Putamen (tissue), 1 donor: ENCODE measurements around the gene DNAL4.

Source experiments
- DNase-seq: peaks from one replicate; pipeline ENCODE4 v3.0.0-alpha.2; 2016; ENCODE audit warnings: low spot score

DNAL4 gene

DNA sequence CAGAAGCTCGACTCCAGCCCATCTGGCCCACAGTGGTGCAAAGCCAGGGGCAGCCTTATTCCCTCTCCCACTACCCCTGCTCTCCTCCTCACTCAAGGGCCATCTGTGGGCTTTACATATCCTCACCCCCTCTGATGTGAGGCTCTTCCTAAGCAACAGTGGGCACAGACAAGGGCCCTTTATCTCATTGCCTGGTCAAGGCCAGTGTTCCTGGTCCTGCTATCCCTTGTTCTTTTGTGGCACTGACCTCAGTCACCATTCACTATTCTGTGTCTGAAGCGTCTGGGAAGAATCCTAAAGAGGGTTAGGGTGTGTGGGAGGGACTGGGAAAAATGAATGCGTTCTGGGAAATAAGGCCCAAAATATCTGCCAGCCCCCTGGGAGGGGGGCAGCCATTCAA lies 7.3 kb downstream of the DNAL4 start:
- DNase-seq: no peak

DNA sequence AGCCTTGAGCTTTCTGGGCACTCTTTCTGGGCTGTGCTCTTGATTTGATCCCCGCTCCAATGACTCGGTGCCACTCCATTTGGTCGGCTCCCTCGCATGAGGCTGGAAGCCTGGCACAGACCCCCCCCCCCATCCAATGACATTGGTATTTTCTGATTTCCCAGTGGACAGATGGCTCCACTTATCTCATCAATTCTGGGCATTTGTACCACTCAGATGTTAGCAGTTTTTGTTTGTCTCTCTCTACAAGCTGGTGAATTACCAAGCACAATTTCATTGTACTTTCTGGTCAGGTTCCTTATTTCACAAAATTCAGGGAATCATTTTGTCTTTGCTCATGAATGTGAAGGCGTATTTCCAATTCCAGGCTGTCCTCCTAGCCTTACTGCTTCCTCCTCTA lies 9.1 kb downstream of the DNAL4 start:
- DNase-seq: no peak

DNA sequence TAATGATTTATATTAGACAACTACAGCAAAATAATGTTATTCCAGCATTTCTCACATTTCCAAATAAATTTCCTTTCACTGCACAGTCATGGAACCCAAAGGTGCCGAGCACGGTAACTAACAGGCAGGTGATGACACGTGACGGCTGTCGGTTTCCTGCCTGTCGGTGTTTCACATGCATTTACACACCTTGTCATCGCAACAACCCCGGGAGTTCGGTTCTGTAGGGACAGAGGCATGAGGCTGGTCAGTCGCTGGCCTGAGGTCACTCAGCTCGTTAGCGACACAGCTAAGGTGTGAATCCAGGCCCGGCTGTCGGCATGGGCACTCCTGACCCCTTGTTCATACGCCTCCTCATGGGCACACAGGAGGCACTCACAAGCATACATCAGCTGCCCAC lies 9.9 kb downstream of the DNAL4 start:
- no peak for DNase-seq

DNA sequence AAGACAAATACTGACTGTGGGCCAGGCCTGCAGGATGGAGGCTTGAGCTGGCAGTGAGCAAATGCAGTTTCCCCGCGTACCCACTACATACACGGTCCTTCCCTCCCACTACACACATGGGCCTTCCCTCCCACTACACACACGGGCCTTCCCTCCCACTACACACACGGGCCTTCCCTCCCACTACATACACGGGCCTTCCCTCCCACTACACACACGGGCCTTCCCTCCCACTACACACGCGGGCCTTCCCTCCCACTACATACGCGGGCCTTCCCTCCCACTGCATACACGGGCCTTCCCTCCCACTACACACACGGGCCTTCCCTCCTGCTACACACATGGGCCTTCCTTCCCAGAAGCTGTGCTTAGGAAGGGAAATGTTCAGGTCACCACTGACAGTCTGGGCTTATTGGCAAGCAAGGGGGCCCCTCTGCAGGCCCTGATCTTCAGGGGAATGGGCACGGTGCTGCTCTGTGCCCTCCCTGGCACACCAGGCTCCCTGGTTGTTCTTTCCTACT lies 10.8 kb downstream of the DNAL4 start:
- no peak for DNase-seq

DNA sequence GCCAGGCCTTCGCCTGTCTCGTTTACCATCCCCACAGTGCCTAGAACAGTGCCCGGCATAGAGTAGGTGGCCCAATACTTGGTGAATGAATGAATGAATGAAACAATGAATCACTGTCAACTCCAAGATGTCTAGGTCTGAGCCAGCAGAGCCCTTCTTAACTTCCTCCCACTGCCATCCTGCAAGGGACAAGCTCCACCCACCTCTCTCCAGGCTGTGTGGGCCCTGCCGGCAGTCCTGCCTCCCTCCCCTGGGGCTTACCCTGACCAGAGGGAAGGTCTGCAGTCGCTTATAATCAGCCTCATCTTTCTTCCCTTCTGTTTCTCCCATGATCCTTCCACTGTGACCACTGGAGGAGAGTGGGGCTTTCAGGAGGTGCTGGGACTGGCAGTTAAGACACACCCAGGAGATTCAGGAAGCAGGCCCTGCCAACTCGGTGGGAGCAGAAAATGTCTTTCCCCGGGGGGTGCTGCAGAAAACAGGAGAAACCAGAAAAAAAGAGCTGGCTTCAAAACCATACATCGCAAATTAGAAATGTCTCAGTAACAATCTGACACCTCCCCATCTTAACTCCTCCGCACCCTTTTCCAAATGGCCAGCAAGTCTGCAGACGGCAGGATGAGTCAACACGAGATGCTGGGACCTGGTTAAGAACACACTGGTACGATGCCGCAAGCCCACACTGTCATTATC lies 11.4 kb downstream of the DNAL4 start:
- DNase-seq: no peak

DNA sequence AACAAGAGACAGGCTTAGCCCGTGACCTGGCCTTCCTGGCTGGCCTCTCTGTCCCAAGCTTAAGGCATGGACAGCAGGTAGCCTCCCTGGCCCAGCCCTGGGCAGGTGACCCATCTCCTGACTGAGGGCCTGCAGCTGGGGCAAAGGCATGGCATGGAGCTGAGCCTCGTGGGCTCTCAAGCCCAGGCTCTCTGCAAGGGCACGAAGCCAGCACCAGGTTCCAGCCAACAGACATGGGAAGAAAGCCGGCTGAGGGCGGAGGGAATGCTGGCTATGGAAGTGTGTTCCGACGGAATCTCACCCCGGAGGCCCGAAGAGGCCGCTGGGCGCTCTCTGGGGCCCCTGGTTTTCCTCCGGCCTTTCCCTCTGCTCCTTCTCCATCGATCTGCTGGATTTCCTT lies 12.9 kb downstream of the DNAL4 start:
- DNase-seq: no peak

DNA sequence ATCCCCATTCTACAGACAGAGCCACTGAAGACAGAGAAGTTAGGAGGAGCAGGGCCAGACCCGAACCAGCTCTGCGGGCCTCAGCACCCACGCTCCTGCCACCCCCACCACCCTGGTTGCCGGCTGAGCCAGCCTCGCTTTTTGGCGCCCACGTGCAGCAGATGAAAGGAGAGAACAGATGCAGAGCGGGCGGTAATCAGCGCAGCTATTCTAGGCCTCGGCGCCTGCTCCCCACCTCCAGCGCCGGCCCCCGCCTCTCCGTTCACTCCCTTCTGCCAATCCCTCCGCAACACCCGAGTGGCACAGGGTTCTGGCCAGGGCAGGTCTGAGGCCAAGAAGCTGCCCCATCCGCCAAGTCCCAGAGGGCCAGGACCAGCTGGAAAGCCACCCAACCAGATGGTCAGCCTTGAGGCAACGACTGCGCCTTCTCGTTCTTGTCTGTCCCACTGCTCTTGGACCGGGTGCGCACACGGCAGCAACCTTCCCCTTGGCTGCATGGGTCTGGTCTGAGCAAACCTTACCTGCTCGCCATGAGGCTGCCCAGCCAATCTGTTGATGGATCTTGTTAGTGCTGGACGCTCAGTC lies 16.8 kb downstream of the DNAL4 start:
- no peak for DNase-seq

DNA sequence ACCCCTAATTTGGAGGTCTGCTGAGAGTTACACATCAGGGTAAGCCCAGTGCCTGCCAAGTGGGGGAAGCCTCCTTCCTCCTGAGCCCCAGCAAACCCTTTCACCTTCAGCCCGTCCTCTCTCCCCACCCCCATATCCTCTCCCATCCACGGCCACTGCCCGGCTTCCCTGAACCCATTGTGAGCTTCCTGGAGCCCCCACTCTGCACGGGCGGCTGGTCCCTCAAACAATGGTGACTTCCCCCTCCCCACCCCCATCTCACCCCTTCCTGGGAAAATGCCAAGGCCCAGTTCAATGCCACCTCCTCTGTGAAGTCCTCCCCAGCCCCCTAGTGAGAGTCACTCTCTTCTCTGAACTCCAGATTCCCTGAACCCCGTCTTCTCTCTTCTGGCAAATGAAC lies 17.9 kb downstream of the DNAL4 start:
- no peak for DNase-seq

DNA sequence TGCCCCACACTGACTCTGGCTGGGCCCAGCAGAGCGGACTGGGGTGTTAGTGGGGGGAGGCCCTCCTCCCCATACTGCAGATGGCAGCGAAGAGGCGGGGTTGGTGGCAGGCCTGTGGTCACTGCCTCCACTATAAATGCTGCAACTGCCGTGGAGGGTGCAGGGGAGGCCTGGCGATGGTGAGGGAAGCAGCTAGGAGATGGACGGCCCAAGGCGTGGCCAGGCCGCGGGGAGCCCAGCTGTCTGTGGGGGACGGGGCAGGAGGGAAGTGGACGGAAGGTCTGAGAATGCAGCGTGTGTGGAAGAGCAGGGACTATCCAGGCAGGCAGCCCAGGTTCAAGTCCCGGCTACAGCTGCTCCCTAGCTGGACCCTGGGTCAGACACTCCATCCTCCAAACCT lies 18.3 kb downstream of the DNAL4 start:
- DNase-seq: no peak

DNA sequence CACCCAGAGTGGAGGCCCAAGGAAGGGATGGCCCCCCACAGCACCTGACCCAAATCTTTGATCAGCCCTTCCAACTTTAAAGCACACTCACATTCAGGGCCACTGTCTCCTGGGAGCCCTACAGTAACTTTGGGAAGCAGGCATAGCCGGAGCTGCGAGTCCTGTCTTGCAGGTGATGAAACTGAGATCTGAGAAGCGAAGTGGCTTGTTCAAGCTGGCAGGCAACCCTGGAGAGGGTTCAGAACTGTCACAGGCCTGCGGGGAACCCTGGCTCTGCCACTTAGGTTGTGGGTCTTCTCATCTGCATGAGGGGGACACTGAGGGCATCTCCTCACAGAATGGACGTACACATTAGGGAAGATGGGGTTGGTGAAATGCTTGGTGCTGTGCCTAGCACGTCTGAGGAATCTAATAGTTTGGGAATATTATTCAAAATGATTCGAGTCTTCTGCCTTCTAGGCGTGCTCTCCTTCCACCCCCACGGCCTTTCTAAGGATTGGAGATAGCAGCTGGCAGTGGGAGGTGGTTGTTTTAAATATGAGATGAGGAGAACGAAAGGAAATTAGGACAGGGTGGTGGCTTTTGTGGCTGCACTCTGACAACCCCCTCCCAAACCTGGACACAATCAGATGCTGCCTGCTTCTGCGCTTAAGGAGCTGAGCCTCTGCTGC lies 19.3 kb downstream of the DNAL4 start:
- peak; percentile 68 for DNase-seq

DNA sequence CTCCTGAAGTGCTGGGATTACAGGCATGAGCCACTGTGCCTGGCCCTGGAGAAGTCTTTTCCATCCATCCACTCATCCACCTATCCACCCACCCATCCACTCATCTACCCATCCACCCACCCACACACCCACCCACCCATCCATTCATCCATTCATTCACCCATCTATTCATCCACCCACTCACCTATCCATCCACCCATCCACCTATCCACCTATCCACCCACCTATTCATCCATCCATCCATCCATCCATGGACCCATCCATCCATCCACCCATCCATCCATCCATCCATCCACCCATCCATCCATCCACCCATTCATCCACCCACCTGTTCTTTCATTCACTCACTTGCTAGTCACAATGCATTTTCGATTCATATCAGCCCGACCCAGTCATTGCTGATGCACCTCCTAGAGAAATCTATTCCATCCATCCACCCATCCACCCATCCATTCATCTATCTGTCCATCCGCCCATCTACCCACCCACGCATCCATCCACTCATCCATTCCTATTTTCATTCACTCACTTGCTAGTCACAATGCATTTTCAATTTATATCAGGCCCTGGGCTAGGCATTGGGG lies 20.5 kb downstream of the DNAL4 start:
- no peak for DNase-seq

DNA sequence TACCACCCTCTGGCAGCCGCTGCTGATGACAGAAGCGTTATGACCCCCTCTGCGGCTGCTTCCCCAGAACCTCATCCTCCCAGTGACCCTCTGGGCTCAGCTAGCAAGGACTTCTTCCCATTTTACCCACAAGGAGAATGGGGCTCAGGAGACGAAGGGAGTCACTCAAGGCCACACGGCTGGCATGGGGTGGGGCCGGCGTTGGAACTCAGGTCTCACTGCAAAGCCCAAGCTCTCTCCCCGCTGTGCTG lies 21.4 kb downstream of the DNAL4 start:
- no peak for DNase-seq

DNA sequence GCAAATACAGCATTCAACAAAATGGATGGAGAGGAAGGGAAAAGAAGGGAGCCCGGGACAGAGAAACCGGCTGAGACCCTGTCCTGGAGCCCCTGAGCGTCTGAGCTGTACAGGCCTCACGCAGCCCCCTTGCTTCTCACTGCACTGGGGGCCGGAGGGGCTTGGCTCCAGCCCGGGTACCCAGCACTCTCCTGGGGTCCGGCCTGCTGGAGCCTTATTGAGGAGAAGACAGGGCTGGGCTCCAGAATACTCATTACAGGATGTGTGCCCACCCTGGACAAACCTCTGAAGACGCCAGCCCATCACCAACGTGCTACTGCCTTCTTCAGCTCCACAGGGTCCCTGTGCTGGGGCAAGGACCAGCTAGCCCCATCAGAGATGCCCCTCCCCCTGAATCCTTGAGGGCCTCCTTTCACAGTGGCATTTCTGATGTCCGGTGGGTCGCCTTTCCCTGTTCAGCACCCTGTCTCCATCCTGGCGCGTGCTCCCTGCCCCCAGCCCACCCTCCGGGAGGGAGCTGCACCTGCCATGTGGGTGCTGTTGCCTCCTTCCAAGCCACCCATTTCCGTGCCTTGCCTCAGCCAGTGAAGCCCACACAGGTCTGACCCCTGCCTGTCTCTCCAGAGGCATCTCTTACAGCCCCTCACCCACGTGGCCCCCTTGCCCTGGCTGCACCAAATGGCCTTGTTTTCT lies 23.5 kb downstream of the DNAL4 start:
- DNase-seq: no peak

DNA sequence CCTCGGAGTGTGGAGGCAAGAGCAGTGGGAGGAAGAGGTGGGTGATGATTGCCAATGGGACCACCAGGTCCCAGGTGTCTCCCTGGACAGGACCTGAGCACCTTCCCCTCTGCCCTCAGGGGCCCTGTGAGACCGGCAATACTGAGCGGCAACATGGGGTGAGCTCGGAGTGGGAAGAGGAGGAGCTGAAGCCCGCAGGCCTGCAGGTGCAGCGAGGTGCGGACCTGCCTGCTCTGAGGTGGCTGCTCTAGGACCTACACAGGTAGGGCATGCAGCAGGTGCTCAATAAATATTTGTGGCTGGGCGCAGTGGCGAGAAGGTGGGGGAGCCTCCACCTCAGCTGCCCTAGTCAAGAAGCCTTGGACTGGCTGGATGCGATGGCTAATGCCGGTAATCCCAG lies 25.9 kb downstream of the DNAL4 start:
- DNase-seq: no peak

DNA sequence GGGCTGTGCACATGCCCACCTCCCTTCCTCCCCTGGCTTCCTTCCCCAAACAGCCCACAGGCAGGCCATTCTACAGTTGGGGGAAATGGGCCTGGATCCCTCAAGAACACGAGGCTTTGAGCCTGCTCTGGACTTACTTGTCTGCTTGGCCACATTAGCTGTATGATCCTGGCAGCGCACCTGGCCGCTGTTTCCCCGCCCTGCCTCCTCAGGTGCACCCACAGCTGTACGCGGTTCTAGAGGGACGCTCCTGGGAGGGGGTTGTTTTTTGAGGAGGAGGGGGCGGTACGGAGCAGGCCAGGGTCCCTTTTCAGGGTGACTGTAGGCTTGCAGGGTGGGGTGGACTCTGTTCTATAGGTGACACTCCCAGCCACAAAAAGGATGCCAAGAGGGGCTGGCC lies 26.6 kb downstream of the DNAL4 start:
- no peak for DNase-seq

DNA sequence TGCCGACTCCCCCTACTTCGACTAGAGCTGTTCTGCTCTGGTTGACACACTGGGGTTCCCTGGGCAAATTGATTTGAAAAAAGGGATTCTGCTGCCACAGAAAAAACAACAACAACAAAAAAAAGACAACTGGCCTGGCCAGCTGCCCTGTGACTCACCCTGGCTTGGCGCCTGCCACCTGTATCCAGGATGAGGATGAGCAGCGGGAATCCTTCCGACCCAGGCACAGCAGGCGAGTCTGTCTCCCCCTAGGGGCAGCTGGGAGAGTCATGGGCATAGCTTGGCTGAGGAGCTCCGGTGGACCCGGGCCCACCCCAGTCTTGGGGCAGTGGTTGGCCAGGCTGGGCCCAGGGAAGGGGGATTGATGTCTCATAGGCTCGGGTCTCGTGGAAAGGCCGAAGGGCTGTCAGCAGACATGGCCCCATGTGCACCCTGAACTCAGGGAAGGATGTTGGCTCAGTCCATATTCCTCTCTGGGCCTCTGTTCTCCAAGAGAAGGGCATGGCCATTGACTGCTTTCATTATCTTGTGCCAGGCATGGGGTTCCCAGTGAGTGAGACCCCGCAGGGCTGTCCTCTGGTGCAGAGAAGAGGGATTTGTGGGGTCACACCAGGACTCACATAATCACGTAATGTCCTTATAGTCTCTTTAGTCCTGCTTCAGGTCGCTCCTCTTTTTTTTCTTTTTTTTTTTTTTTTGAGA lies 27.7 kb downstream of the DNAL4 start:
- peak; percentile 70 for DNase-seq

DNA sequence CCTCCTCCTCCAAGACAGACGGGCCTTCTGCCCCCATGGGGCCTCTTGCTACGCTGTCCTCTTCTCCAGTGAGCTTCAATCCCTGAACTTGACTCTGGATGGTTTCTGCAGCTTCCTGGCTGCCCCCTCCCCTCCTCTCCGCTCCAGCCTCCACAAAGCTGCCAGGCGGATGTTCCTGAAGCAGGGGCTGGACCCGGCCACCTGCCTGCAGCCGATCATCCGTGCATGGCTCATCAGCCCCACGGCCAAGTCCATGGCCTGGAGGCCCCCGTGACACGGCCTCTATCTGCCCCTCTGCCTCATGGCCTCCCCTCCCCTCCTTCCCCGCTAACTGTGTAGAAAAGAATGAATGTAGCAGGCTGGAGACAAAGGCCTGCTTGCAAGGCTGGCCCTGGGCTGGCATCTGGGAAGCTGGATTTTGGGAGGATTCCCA lies 31.4 kb downstream of the DNAL4 start:
- no peak for DNase-seq

DNA sequence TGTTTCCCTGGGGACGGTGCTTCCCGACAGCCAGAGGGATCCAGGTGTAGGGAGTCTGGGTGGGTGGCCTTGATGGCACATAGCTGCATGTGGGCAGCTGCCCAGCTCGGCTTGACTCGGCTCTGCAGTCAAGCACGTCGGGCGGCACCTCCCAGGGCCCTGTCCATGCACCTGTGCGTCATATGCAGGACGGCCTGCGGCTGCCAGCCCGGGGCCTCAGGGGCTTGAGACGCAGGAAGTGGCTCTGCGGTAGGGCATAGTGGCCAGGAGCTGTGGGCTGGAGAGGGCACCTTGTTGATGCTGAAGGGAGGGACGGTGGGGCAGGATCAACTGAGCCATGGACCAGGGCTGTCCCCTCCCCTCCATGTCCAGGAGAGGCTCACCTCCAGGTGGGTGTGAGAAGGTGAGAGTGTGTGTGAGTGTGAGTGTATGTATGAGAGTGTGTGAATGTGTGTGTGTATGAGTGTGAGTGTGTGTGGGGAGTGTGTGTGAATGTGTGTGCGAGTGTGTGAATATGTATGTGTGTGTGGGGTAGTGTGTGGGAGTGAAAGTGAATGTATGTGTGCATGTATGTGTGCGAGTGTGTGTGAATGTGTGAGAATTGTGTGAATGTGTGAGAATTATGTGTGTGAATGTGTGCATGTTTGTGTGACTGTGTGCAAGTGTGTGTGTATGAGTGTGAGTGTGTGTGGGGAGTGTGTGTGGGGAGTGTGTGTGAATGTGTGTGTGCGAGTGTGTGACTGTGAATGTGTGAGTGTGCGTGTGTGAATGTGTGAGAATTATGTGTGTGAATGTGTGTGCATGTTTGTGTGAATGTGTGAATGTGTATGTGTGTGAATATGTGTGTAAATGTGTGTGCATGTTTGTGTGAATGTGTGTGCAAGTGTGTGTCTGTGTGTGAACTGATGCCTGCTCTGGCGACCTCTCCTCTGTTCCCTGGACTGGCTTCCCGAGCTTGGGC lies 32.5 kb downstream of the DNAL4 start:
- DNase-seq: no peak

DNA sequence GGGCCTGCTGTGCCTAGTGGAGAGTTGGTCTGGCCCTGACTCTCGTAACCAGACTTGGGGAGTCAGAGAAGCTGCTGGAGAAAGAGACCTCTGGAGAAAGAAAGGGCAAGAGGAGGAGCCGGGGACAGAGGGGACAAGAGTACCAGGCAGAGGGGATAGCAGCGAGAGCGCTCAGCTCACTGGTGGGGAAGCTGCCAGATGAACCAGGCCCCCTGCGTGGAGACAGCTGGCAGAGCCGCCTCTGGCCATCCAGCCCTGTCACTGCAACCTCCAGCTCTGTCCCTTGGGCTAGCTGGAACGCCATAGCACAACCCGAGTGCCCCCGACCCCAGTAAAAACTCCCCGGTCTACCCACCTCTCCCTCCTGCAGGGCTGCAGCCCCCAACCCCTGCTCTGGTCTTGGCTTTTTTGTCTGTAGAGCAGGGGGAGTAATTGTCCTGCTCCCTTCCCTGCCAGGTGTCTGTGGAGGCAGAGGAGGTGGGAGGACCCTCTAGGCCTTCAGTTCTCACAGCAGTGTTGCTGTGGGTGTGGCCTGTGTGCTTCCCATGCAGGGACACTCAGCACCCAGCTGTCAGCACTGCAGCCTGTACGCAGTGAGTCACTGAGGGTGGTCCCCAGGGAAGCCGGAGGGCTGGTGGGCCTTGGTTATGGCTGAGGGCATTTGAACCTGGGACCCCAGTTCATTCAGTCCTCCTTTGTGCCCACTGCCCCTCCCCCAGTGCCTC lies 33.3 kb downstream of the DNAL4 start:
- DNase-seq: no peak

DNA sequence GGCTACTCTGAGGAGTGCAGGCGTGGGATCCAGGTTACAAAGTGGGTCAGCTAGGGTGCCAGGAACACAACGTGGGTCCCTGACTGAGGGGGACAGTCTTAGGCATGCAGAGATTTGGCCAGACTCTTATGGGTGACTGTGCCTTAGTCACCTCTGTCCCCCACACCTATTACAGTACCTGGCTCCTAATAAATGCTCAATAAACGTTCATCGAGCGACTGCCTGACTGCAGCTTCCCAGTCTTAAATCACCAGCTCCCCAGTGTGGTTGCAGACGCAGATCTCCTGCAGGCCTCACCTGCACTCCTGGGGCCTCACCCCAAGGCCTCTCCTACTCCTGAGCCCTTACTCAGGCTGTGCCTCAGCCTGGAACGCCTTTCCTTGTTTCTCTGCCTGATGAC lies 34.9 kb downstream of the DNAL4 start:
- DNase-seq: no peak
